ENCODE data around the gene MSH3.
"Not testable (repeated sequence)": the region's sequence is repeated elsewhere in the genome, so short reads cannot be mapped to it uniquely, and the experiment has no call there.

Gene MSH3

GRCh38 chr5:80711216-80711615 lies 56.8 kb downstream of the MSH3 start:
- no peak for DNase-seq

- DNase-seq, result no peak
Measured at GRCh38 chr5:80711938-80712337, 57.5 kb downstream of the MSH3 start.

GRCh38 chr5:80712919-80713318 lies 58.5 kb downstream of the MSH3 start:
- DNase-seq, result no peak

- DNase-seq, result no peak
Measured at GRCh38 chr5:80713631-80714030, 59.2 kb downstream of the MSH3 start.

GRCh38 chr5:80714570-80715298 lies 60.3 kb downstream of the MSH3 start:
- DNase-seq, result no peak

- no peak for DNase-seq
Measured at GRCh38 chr5:80715887-80716286, 61.4 kb downstream of the MSH3 start.

GRCh38 chr5:80720181-80720580 lies 65.7 kb downstream of the MSH3 start:
- no peak for DNase-seq

- no peak for DNase-seq
Measured at GRCh38 chr5:80722916-80723315, 68.5 kb downstream of the MSH3 start.

- no peak for DNase-seq
Measured at GRCh38 chr5:80725446-80725845, 71.0 kb downstream of the MSH3 start.

- DNase-seq, result no peak
Measured at GRCh38 chr5:80736730-80737129, 82.3 kb downstream of the MSH3 start.

GRCh38 chr5:80738466-80738865 lies 84.0 kb downstream of the MSH3 start:
- no peak for DNase-seq

- no peak for DNase-seq
Measured at GRCh38 chr5:80739057-80739456, 84.6 kb downstream of the MSH3 start.

- no peak for DNase-seq
Measured at GRCh38 chr5:80739496-80739895, 85.0 kb downstream of the MSH3 start.

- DNase-seq, result no peak
Measured at GRCh38 chr5:80739898-80740297, 85.4 kb downstream of the MSH3 start.

- DNase-seq, result not testable (repeated sequence)
Measured at GRCh38 chr5:80740488-80740887, 86.0 kb downstream of the MSH3 start.

GRCh38 chr5:80740999-80741398 lies 86.5 kb downstream of the MSH3 start:
- no peak for DNase-seq

- no peak for DNase-seq
Measured at GRCh38 chr5:80744149-80744548, 89.7 kb downstream of the MSH3 start.

- no peak for DNase-seq
Measured at GRCh38 chr5:80745490-80745889, 91.0 kb downstream of the MSH3 start.

GRCh38 chr5:80747922-80748321 lies 93.5 kb downstream of the MSH3 start:
- no peak for DNase-seq

- no peak for DNase-seq
Measured at GRCh38 chr5:80752427-80752826, 98.0 kb downstream of the MSH3 start.

GRCh38 chr5:80753712-80754111 lies 99.3 kb downstream of the MSH3 start:
- no peak for DNase-seq

GRCh38 chr5:80754900-80755299 lies 100.4 kb downstream of the MSH3 start:
- peak; percentile 28 for DNase-seq

GRCh38 chr5:80755626-80756025 lies 101.2 kb downstream of the MSH3 start:
- peak; percentile 67 for DNase-seq

- no peak for DNase-seq
Measured at GRCh38 chr5:80756292-80756691, 101.8 kb downstream of the MSH3 start.

GRCh38 chr5:80757290-80757689 lies 102.8 kb downstream of the MSH3 start:
- no peak for DNase-seq

All from RPMI8226 (cell line).